ENCODE results near the gene REV3L. TPM values are rescaled to one million over a fixed set of nuclear protein-coding genes. Genes with fewer than 3 reads are reported as not detected.

Gene REV3L
- total RNA-seq, 3 donors from 2014 or later = 17.7 to 56.4 (median 20.7) TPM

GRCh38 chr6:111490067-111490466, 7.0 kb upstream of the REV3L start:
- DNase-seq = no peak
- intact Hi-C loops (cut with DNase I, micrococcal nuclease) = no loop called here
- Histone ChIP-seq H3K36me3 (ENCODE audit: low read depth) (no peaks in the 10 kb centered on the region), H3K4me1 (ENCODE audit: low read depth) (peaks cover 4% of the 10 kb centered on the region), H3K9me3 (no peaks in the 10 kb centered on the region), H3K4me3 (no peak overlapping the region)
- TF ChIP-seq CTCF (IDR thresholded peaks at IDR 0.05) = no peak
- no peak for ATAC-seq

DNA sequence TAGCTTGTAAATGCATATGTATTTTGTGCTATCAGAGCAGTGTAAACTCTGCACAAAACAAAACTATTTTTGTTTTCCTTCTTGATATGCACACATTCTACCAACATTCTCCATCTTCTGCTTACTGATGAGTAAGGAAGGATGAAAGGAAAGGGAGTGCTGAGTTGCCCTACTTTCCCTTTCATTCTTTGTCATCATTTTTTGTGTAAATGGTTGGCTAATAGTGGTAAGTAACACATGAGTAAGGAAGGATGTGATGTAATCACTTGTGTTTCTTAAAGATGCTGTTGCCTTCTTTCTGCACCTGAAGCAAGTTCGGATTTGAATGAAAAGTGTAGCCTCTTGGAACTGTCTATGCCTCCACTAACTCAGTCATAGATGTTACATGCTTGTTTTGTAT, 4.6 kb upstream of the REV3L start:
- H3K4me3 ChIP-seq = no peak overlapping the region
- H3K4me1 ChIP-seq (ENCODE audit: low read depth) = peaks cover 4% of the 10 kb centered on the region
- TF ChIP-seq CTCF (IDR thresholded peaks at IDR 0.05) = no peak
- no peak for DNase-seq
- H3K9me3 ChIP-seq = no peaks in the 10 kb centered on the region
- H3K36me3 ChIP-seq (ENCODE audit: low read depth) = no peaks in the 10 kb centered on the region
- no peak for ATAC-seq
- intact Hi-C loops (cut with DNase I, micrococcal nuclease) = no loop called here

- intact Hi-C loops (cut with DNase I, micrococcal nuclease) = no loop called here
- H3K36me3 ChIP-seq (ENCODE audit: low read depth) = no peaks in the 10 kb centered on the region
- H3K4me3 ChIP-seq = no peak overlapping the region
- DNase-seq (no peak), ATAC-seq (no peak)
- H3K9me3 ChIP-seq = no peaks in the 10 kb centered on the region
- peaks cover 4% of the 10 kb centered on the region for H3K4me1 ChIP-seq (ENCODE audit: low read depth)
- TF ChIP-seq CTCF (IDR thresholded peaks at IDR 0.05) = no peak
Measured at GRCh38 chr6:111486921-111487320, 3.9 kb upstream of the REV3L start.

GRCh38 chr6:111486475-111486874, 3.5 kb upstream of the REV3L start:
- ATAC-seq (no peak), DNase-seq (no peak)
- no peak for TF ChIP-seq CTCF (IDR thresholded peaks at IDR 0.05)
- intact Hi-C loops (cut with DNase I, micrococcal nuclease) = no loop called here
- Histone ChIP-seq H3K9me3 (no peaks in the 10 kb centered on the region), H3K4me1 (ENCODE audit: low read depth) (peaks cover 4% of the 10 kb centered on the region), H3K4me3 (no peak overlapping the region), H3K36me3 (ENCODE audit: low read depth) (no peaks in the 10 kb centered on the region)

DNA sequence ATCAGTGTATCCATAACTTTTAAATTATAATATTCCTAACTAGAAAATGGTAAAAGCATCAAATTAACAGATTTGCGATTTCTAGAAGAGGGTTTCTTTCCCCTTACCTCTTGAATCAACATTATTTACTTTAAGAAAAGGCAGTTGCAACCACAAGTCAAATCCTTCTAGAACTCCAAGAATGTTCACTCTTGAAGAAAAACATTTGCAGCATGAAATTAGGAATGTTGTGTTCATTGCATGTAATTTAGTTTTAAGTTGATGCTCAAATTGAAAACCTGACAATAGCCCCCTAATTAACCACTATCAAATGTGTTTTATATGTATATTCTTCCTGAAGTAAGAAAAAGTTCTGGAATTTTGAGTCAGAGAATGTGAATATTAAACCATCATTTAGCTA, 2.3 kb upstream of the REV3L start:
- DNase-seq = no peak
- Histone ChIP-seq H3K4me3 (no peak overlapping the region), H3K36me3 (ENCODE audit: low read depth) (no peaks in the 10 kb centered on the region), H3K4me1 (ENCODE audit: low read depth) (peaks cover 8% of the 10 kb centered on the region), H3K9me3 (no peaks in the 10 kb centered on the region)
- intact Hi-C loops (cut with DNase I, micrococcal nuclease) = no loop called here
- no peak for TF ChIP-seq CTCF (IDR thresholded peaks at IDR 0.05)
- no peak for ATAC-seq

GRCh38 chr6:111484633-111484930, 1.6 kb upstream of the REV3L start:
- peaks cover 10% of the 10 kb centered on the region for H3K4me1 ChIP-seq (ENCODE audit: low read depth)
- intact Hi-C loops (cut with DNase I, micrococcal nuclease) = loop anchor here in 1 of 2 donors (5.0 kb wide), 1 partner anchor 118 kb away; no protein-coding TSS in a partner anchor
- no peak overlapping the region for H3K4me3 ChIP-seq

More at GRCh38 chr6:111484633-111484930, 1.6 kb upstream of the REV3L start:
- H3K36me3 ChIP-seq (ENCODE audit: low read depth) = no peaks in the 10 kb centered on the region
- no peaks in the 10 kb centered on the region for H3K9me3 ChIP-seq
- peak in 1 of 3 donors; percentile 17 for DNase-seq
- TF ChIP-seq CTCF (IDR thresholded peaks at IDR 0.05) = no peak
- ATAC-seq = no peak

Data from mucosa of descending colon (tissue), 3 donors.